NCI-H748 (cell line): ENCODE data around the gene MAGEA3.
"Not testable (repeated sequence)": the region's sequence is repeated elsewhere in the genome, so short reads cannot be mapped to it uniquely, and the experiment has no call there.

Experiments used
- DNase-seq: peaks from one replicate; lab custom pipeline; 2025; ENCODE audit not compliant: unreplicated experiment; lab: John Stamatoyannopoulos, UW

Gene MAGEA3

GRCh38 chrX:152735860-152736511 lies 37.4 kb downstream of the MAGEA3 start:
- no peak for DNase-seq

DNA sequence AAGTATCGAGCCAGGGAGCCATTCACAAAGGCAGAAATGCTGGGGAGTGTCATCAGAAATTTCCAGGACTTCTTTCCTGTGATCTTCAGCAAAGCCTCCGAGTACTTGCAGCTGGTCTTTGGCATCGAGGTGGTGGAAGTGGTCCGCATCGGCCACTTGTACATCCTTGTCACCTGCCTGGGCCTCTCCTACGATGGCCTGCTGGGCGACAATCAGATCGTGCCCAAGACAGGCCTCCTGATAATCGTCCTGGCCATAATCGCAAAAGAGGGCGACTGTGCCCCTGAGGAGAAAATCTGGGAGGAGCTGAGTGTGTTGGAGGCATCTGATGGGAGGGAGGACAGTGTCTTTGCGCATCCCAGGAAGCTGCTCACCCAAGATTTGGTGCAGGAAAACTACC lies 37.9 kb downstream of the MAGEA3 start:
- not testable (repeated sequence) for DNase-seq

- no peak for DNase-seq
Observed at GRCh38 chrX:152738560-152738959, 40.0 kb downstream of the MAGEA3 start.
